OCI-LY3 (cell line): ENCODE measurements around the gene TGOLN2.

Experiments used
- CTCF ChIP-seq: fragments of 200-600, 300-600 bp; sonication (generic); IDR thresholded peaks from 2 replicates; pipeline ENCODE4 v1.5.1; 2014; ENCODE audit warnings: antibody characterized with exemption, low read length, low read depth
- EZH2phosphoT487 ChIP-seq: fragments of 200-600 bp; shearing (Covaris generic); IDR thresholded peaks from 2 replicates; pipeline ENCODE4 v1.6.1; 2018; ENCODE audit warnings: antibody characterized with exemption, mixed run types, low read depth

- TF ChIP-seq CTCF (no peak), EZH2phosphoT487 (no peak)
Observed at GRCh38 chr2:85334928-85335327, 7.1 kb upstream of the TGOLN2 start.
